Cardiac fibroblast (primary cell): ENCODE measurements around the gene SET.

Source experiments
- DNase-seq, 2 donors: peaks; one replicate each; pipeline versions ENCODE4 v3.0.0 to v3.0.0-alpha.2; 2010; ENCODE audit warnings: low read depth in 2 of 2
- H3K4me3 ChIP-seq, 2 donors: replicated peaks in 1 of 2; 1 replicate in 1 of 2; 2 replicates in 1 of 2; pipeline ENCODE4 v1.5.1; 2011; ENCODE audit warnings: low read depth in 2 of 2, low read length in 2 of 2, mild to moderate bottlenecking in 2 of 2, moderate library complexity in 1 of 2
- TF ChIP-seq, protein P1 (sequence below): IDR thresholded peaks from one replicate; pipeline ENCODE4 v1.5.1; 2011; ENCODE audit warnings: low read depth, mild to moderate bottlenecking, low read length, inconsistent platforms

The SET gene

DNA sequence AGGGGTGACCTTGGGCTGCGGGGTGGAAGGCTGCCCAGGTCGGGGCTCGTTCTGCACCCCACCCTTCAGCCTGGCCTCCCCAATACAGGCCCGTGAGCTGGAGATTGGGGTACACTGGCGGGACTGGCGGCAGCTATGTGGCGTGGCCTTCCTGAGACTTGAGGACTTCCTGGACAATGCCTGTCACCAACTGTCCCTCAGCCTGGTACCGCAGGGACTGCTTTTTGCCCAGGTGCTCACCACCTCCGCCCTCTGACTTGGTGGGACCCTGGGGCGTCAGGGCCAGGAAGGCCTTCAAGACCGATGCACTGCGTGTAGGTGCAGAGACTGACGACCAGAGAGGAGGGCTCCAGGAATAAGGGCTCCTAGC lies 24.4 kb downstream of the SET start:
- no peak for DNase-seq
- no peak overlapping the region for H3K4me3 ChIP-seq
- TF ChIP-seq, protein P1, sequence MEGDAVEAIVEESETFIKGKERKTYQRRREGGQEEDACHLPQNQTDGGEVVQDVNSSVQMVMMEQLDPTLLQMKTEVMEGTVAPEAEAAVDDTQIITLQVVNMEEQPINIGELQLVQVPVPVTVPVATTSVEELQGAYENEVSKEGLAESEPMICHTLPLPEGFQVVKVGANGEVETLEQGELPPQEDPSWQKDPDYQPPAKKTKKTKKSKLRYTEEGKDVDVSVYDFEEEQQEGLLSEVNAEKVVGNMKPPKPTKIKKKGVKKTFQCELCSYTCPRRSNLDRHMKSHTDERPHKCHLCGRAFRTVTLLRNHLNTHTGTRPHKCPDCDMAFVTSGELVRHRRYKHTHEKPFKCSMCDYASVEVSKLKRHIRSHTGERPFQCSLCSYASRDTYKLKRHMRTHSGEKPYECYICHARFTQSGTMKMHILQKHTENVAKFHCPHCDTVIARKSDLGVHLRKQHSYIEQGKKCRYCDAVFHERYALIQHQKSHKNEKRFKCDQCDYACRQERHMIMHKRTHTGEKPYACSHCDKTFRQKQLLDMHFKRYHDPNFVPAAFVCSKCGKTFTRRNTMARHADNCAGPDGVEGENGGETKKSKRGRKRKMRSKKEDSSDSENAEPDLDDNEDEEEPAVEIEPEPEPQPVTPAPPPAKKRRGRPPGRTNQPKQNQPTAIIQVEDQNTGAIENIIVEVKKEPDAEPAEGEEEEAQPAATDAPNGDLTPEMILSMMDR, result no peak

GRCh38 chr9:128713941-128714573 lies 25.0 kb downstream of the SET start:
- H3K4me3 ChIP-seq, result no peak overlapping the region
- TF ChIP-seq, protein P1, result no peak
- no peak for DNase-seq

DNA sequence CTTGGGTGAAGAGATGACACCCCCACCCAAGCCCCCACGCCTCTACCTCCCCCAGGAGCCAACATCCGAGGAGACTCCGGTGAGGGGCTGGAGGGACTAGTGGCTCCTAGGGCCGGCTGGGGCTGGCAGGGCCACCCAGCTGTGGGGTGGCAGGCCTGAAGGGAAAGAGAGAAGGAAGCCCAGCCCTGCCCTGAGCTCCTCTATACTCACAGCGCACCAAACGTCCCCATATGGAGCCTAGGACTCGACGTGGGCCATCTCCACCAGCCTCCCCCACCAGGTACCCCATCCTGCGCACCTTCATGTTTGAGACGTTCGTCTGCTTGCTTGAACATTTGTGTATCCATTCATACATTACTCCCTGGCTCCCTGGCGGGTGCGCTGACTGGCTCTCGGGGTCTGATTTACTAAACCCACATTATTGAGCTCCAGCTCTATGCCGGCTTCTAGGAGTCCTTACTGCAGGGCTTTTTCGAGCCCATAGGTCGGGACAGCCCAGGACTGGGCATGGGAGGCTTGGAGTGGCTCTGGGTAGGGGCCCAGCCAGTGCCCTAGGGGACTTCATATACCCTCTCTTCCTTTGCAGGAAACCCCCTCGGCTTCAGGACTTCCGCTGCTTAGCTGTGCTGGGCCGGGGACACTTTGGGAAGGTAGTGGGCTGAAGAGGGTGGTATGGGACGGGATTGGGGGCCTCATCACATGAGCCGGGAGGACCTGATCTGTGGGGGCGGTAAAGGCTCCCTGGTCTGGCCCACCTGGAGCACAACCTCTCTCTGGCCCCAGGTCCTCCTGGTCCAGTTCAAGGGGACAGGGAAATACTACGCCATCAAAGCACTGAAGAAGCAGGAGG lies 25.8 kb downstream of the SET start:
- TF ChIP-seq, protein P1, result no peak
- no peak overlapping the region for H3K4me3 ChIP-seq
- DNase-seq, result no peak

DNA sequence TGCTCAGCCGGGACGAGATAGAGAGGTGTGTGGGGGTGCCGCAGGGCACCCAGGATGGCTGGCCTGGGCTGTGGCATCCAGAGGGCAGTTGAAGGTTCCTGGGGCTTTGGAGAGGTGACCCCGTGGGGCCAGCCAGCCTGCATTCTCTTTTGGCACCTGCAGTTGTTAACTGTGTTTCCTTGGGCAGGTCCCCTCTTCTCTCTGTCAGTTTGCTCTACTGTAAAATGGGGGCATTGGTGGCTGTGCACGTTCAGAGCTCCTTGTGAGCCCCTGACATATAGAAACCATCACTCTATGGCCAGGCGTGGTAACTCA lies 26.4 kb downstream of the SET start:
- H3K4me3 ChIP-seq, result no peak overlapping the region
- DNase-seq, result no peak
- TF ChIP-seq, protein P1, result no peak

GRCh38 chr9:128716581-128717254 lies 27.7 kb downstream of the SET start:
- H3K4me3 ChIP-seq, result no peak overlapping the region
- no peak for DNase-seq
- TF ChIP-seq, protein P1, result no peak

DNA sequence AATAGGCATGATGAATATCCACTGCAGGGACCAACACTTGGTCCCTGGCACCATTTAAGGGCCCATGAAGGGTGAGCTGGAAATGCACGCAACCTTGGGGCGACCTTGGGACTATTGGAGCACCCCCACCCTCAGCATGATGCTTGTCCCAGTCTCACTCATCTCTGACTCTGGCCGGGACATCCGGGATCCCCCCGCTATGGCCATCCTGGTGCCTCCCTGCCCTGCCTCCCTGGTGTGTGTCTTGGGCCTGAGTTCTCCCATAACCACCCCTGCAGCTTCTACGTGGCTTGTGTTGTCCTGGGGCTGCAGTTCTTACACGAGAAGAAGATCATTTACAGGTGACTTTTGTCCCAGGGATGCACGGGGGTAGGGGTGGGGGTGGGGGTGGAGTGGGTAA lies 29.0 kb downstream of the SET start:
- no peak overlapping the region for H3K4me3 ChIP-seq
- TF ChIP-seq, protein P1, result no peak
- no peak for DNase-seq
